Measurements from ENCODE around the gene THSD7B. TPM values are rescaled to one million over a fixed set of nuclear protein-coding genes. Genes with fewer than 3 reads are reported as not detected.

THSD7B gene
- total and polyA plus RNA-seq, 2 of the 8 experiments (the other 6 are each of a cell fraction or from before 2014, with no cell fraction given) = 0.60 to 2.9 TPM

DNA sequence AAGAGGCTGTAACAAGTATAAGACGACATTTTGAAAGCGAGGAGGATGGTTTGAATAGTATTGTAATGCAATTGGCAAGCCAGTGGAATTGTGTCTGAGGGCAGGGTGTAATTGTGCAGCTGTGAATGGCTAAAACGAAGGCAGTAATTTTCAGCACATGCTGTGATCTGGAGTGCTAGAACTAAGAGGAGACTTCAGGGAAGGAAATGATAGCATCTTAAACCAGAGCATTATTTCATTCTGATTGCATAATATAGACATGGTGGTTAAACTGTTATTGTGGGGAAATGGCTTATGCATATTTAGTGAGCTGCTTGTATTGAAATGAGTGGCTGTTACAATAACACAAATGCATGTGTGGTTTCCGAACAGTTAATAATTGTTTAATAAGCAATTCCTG lies 36.3 kb downstream of the THSD7B start (continued):
- TF ChIP-seq, protein P1, sequence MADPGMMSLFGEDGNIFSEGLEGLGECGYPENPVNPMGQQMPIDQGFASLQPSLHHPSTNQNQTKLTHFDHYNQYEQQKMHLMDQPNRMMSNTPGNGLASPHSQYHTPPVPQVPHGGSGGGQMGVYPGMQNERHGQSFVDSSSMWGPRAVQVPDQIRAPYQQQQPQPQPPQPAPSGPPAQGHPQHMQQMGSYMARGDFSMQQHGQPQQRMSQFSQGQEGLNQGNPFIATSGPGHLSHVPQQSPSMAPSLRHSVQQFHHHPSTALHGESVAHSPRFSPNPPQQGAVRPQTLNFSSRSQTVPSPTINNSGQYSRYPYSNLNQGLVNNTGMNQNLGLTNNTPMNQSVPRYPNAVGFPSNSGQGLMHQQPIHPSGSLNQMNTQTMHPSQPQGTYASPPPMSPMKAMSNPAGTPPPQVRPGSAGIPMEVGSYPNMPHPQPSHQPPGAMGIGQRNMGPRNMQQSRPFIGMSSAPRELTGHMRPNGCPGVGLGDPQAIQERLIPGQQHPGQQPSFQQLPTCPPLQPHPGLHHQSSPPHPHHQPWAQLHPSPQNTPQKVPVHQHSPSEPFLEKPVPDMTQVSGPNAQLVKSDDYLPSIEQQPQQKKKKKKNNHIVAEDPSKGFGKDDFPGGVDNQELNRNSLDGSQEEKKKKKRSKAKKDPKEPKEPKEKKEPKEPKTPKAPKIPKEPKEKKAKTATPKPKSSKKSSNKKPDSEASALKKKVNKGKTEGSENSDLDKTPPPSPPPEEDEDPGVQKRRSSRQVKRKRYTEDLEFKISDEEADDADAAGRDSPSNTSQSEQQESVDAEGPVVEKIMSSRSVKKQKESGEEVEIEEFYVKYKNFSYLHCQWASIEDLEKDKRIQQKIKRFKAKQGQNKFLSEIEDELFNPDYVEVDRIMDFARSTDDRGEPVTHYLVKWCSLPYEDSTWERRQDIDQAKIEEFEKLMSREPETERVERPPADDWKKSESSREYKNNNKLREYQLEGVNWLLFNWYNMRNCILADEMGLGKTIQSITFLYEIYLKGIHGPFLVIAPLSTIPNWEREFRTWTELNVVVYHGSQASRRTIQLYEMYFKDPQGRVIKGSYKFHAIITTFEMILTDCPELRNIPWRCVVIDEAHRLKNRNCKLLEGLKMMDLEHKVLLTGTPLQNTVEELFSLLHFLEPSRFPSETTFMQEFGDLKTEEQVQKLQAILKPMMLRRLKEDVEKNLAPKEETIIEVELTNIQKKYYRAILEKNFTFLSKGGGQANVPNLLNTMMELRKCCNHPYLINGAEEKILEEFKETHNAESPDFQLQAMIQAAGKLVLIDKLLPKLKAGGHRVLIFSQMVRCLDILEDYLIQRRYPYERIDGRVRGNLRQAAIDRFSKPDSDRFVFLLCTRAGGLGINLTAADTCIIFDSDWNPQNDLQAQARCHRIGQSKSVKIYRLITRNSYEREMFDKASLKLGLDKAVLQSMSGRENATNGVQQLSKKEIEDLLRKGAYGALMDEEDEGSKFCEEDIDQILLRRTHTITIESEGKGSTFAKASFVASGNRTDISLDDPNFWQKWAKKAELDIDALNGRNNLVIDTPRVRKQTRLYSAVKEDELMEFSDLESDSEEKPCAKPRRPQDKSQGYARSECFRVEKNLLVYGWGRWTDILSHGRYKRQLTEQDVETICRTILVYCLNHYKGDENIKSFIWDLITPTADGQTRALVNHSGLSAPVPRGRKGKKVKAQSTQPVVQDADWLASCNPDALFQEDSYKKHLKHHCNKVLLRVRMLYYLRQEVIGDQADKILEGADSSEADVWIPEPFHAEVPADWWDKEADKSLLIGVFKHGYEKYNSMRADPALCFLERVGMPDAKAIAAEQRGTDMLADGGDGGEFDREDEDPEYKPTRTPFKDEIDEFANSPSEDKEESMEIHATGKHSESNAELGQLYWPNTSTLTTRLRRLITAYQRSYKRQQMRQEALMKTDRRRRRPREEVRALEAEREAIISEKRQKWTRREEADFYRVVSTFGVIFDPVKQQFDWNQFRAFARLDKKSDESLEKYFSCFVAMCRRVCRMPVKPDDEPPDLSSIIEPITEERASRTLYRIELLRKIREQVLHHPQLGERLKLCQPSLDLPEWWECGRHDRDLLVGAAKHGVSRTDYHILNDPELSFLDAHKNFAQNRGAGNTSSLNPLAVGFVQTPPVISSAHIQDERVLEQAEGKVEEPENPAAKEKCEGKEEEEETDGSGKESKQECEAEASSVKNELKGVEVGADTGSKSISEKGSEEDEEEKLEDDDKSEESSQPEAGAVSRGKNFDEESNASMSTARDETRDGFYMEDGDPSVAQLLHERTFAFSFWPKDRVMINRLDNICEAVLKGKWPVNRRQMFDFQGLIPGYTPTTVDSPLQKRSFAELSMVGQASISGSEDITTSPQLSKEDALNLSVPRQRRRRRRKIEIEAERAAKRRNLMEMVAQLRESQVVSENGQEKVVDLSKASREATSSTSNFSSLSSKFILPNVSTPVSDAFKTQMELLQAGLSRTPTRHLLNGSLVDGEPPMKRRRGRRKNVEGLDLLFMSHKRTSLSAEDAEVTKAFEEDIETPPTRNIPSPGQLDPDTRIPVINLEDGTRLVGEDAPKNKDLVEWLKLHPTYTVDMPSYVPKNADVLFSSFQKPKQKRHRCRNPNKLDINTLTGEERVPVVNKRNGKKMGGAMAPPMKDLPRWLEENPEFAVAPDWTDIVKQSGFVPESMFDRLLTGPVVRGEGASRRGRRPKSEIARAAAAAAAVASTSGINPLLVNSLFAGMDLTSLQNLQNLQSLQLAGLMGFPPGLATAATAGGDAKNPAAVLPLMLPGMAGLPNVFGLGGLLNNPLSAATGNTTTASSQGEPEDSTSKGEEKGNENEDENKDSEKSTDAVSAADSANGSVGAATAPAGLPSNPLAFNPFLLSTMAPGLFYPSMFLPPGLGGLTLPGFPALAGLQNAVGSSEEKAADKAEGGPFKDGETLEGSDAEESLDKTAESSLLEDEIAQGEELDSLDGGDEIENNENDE (IDR thresholded peaks at IDR 0.05; ENCODE audit: insufficient replicate concordance, low read length) = no peak
- TF ChIP-seq YY1 (IDR thresholded peaks at IDR 0.05; ENCODE audit: low read depth, low read length) (no peak), SIX5 (IDR thresholded peaks at IDR 0.05; ENCODE audit: low read depth, low read length) (no peak), TAF7 (optimal IDR thresholded peaks at IDR 0.05; ENCODE audit: borderline replicate concordance, low read depth, low read length) (no peak)
